Measurements from ENCODE around the gene EPHB2.

The EPHB2 gene

GRCh38 chr1:22803833-22804232 lies 93.2 kb downstream of the EPHB2 start:
- peaks cover 2% of the 10 kb centered on the region for H3K79me1 ChIP-seq (ENCODE audit: low read depth, low read length)
- no peak overlapping the region for H2BK15ac ChIP-seq (ENCODE audit: low read length)
- H2AFZ ChIP-seq (ENCODE audit: low read length) = no peak overlapping the region
- H2BK12ac ChIP-seq (ENCODE audit: low read length) = no peak overlapping the region
- no peak overlapping the region for H3K14ac ChIP-seq (ENCODE audit: low read length)
- no peak overlapping the region for H3K9ac ChIP-seq (ENCODE audit: low read depth, low read length, poor library complexity)
- no peak overlapping the region for H3K23ac ChIP-seq (ENCODE audit: low read depth, low read length, poor library complexity)
- WGBS, 2 donors (ENCODE audit: extremely low coverage in 2 of 2, insufficient read length in 2 of 2, insufficient replicate concordance in 1 of 2) = no CpG with 5 or more reads among the region's 5 CpGs
- H4K91ac ChIP-seq (ENCODE audit: low read depth, low read length, poor library complexity) = no peak overlapping the region
- H3K27me3 ChIP-seq (ENCODE audit: control insufficient read depth in 3 of 3, insufficient read depth in 3 of 3, low read depth in 1 of 3, low read length in 3 of 3) = peaks cover 0 to 8% (median 0%) of the 10 kb centered on the region in 3 experiments
- no peak overlapping the region for H4K8ac ChIP-seq (ENCODE audit: low read depth, low read length)
- DNase-seq (ENCODE audit: low spot score) = no peak
- H3K9me3 ChIP-seq (replicated peaks in 1 of 2; ENCODE audit: control insufficient read depth in 2 of 2, insufficient read depth in 1 of 2, low read depth in 1 of 2, low read length in 2 of 2) = peaks cover 0 to 2% of the 10 kb centered on the region in 2 donors
- H3K18ac ChIP-seq (ENCODE audit: low read length) = no peak overlapping the region
- H3K4ac ChIP-seq (ENCODE audit: low read length) = no peak overlapping the region
- H2BK5ac ChIP-seq (ENCODE audit: low read length) = no peak overlapping the region
- no peak overlapping the region for H2BK120ac ChIP-seq (ENCODE audit: low read depth, low read length)
- H2AK5ac ChIP-seq (ENCODE audit: low read depth, low read length) = no peak overlapping the region
- no peak overlapping the region for H3K27ac ChIP-seq (replicated peaks; ENCODE audit: low read length)
- no peak overlapping the region for H3K4me2 ChIP-seq (ENCODE audit: insufficient read depth, low read length, poor library complexity, severe bottlenecking)
- no peaks in the 10 kb centered on the region for H3K36me3 ChIP-seq (replicated peaks in 1 of 2; ENCODE audit: control insufficient read depth in 2 of 2, insufficient read depth in 2 of 2, low read length in 2 of 2)
- H3K4me3 ChIP-seq (ENCODE audit: low read length in 2 of 2) = no peak overlapping the region
- H3K4me1 ChIP-seq (ENCODE audit: control insufficient read depth in 2 of 2, insufficient read depth in 1 of 2, low read depth in 1 of 2, low read length in 2 of 2) = peaks cover 59 to 70% of the 10 kb centered on the region in 2 donors

DNA sequence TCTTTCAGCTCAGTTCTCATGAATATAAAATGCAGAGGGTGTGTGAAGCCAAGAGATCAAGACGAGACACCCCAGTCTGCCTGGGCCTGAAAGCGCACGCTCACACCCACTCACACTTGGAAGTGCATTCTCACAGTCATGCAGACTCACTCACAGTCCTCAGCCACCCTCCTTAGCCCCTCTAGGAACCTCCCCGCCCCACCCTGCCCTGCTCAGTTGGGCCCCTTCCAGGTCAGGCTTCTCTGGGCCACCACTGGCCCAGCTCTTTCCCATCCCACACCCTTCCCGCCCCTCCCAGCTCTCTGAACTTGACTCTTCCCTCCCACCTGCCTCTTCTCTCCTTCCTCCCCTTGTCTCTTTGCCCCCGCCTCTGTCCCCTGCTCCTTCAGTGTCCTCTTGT lies 93.8 kb downstream of the EPHB2 start:
- no peak overlapping the region for H3K4me2 ChIP-seq (ENCODE audit: insufficient read depth, low read length, poor library complexity, severe bottlenecking)
- no peak overlapping the region for H2BK120ac ChIP-seq (ENCODE audit: low read depth, low read length)
- no peak overlapping the region for H3K4me3 ChIP-seq (ENCODE audit: low read length in 2 of 2)
- H3K4me1 ChIP-seq (ENCODE audit: control insufficient read depth in 2 of 2, insufficient read depth in 1 of 2, low read depth in 1 of 2, low read length in 2 of 2) = peaks cover 60 to 65% of the 10 kb centered on the region in 2 donors
- H2BK5ac ChIP-seq (ENCODE audit: low read length) = no peak overlapping the region
- H2BK12ac ChIP-seq (ENCODE audit: low read length) = no peak overlapping the region
- no peak overlapping the region for H2BK15ac ChIP-seq (ENCODE audit: low read length)
- H3K4ac ChIP-seq (ENCODE audit: low read length) = no peak overlapping the region
- H3K36me3 ChIP-seq (replicated peaks in 1 of 2; ENCODE audit: control insufficient read depth in 2 of 2, insufficient read depth in 2 of 2, low read length in 2 of 2) = no peaks in the 10 kb centered on the region
- H3K9me3 ChIP-seq (replicated peaks in 1 of 2; ENCODE audit: control insufficient read depth in 2 of 2, insufficient read depth in 1 of 2, low read depth in 1 of 2, low read length in 2 of 2) = peaks cover 0 to 2% of the 10 kb centered on the region in 2 donors
- peak overlapping the region; percentile 30 for H3K18ac ChIP-seq (ENCODE audit: low read length)
- no peak overlapping the region for H3K27ac ChIP-seq (replicated peaks; ENCODE audit: low read length)
- no peak overlapping the region for H2AK5ac ChIP-seq (ENCODE audit: low read depth, low read length)
- no peak overlapping the region for H4K91ac ChIP-seq (ENCODE audit: low read depth, low read length, poor library complexity)
- no peak overlapping the region for H3K9ac ChIP-seq (ENCODE audit: low read depth, low read length, poor library complexity)
- peaks cover 2% of the 10 kb centered on the region for H3K79me1 ChIP-seq (ENCODE audit: low read depth, low read length)
- H3K23ac ChIP-seq (ENCODE audit: low read depth, low read length, poor library complexity) = no peak overlapping the region
- WGBS, 2 donors (ENCODE audit: extremely low coverage in 2 of 2, insufficient read length in 2 of 2, insufficient replicate concordance in 1 of 2) = no CpG with 5 or more reads among the region's 6 CpGs
- no peak for DNase-seq (ENCODE audit: low spot score)
- no peak overlapping the region for H2AFZ ChIP-seq (ENCODE audit: low read length)
- no peak overlapping the region for H3K14ac ChIP-seq (ENCODE audit: low read length)
- H4K8ac ChIP-seq (ENCODE audit: low read depth, low read length) = no peak overlapping the region
- peaks cover 0 to 8% (median 0%) of the 10 kb centered on the region in 3 experiments for H3K27me3 ChIP-seq (ENCODE audit: control insufficient read depth in 3 of 3, insufficient read depth in 3 of 3, low read depth in 1 of 3, low read length in 3 of 3)

GRCh38 chr1:22804969-22805671 lies 94.5 kb downstream of the EPHB2 start:
- Histone ChIP-seq H2BK120ac (ENCODE audit: low read depth, low read length) (no peak overlapping the region), H3K27me3 (ENCODE audit: control insufficient read depth in 3 of 3, insufficient read depth in 3 of 3, low read depth in 1 of 3, low read length in 3 of 3) (peaks cover 0 to 8% (median 0%) of the 10 kb centered on the region in 3 experiments), H3K27ac (replicated peaks; ENCODE audit: low read length) (no peak overlapping the region), H2BK12ac (ENCODE audit: low read length) (no peak overlapping the region), H4K91ac (ENCODE audit: low read depth, low read length, poor library complexity) (no peak overlapping the region), H3K9me3 (replicated peaks in 1 of 2; ENCODE audit: control insufficient read depth in 2 of 2, insufficient read depth in 1 of 2, low read depth in 1 of 2, low read length in 2 of 2) (no peaks in the 10 kb centered on the region), H3K4me1 (ENCODE audit: control insufficient read depth in 2 of 2, insufficient read depth in 1 of 2, low read depth in 1 of 2, low read length in 2 of 2) (peaks cover 53 to 58% of the 10 kb centered on the region in 2 donors), H3K14ac (ENCODE audit: low read length) (no peak overlapping the region), H2BK15ac (ENCODE audit: low read length) (no peak overlapping the region), H3K23ac (ENCODE audit: low read depth, low read length, poor library complexity) (no peak overlapping the region), H2BK5ac (ENCODE audit: low read length) (no peak overlapping the region), H4K8ac (ENCODE audit: low read depth, low read length) (no peak overlapping the region), H3K9ac (ENCODE audit: low read depth, low read length, poor library complexity) (no peak overlapping the region), H2AK5ac (ENCODE audit: low read depth, low read length) (peak overlapping the region; percentile 1), H3K4me2 (ENCODE audit: insufficient read depth, low read length, poor library complexity, severe bottlenecking) (no peak overlapping the region), H3K4me3 (ENCODE audit: low read length in 2 of 2) (no peak overlapping the region), H3K79me1 (ENCODE audit: low read depth, low read length) (peaks cover 2% of the 10 kb centered on the region), H3K36me3 (replicated peaks in 1 of 2; ENCODE audit: control insufficient read depth in 2 of 2, insufficient read depth in 2 of 2, low read length in 2 of 2) (no peaks in the 10 kb centered on the region), H2AFZ (ENCODE audit: low read length) (no peak overlapping the region), H3K18ac (ENCODE audit: low read length) (peak overlapping the region; percentile 44), H3K4ac (ENCODE audit: low read length) (no peak overlapping the region)
- no peak for DNase-seq (ENCODE audit: low spot score)
- WGBS, 2 donors (ENCODE audit: extremely low coverage in 2 of 2, insufficient read length in 2 of 2, insufficient replicate concordance in 1 of 2) = no CpG with 5 or more reads among the region's 7 CpGs

- Histone ChIP-seq H3K27ac (replicated peaks; ENCODE audit: low read length) (no peak overlapping the region), H3K18ac (ENCODE audit: low read length) (peak overlapping the region; percentile 0), H2BK120ac (ENCODE audit: low read depth, low read length) (no peak overlapping the region), H2AFZ (ENCODE audit: low read length) (no peak overlapping the region), H3K4me2 (ENCODE audit: insufficient read depth, low read length, poor library complexity, severe bottlenecking) (no peak overlapping the region), H4K91ac (ENCODE audit: low read depth, low read length, poor library complexity) (no peak overlapping the region), H4K8ac (ENCODE audit: low read depth, low read length) (no peak overlapping the region), H3K36me3 (replicated peaks in 1 of 2; ENCODE audit: control insufficient read depth in 2 of 2, insufficient read depth in 2 of 2, low read length in 2 of 2) (no peaks in the 10 kb centered on the region), H3K27me3 (ENCODE audit: control insufficient read depth in 3 of 3, insufficient read depth in 3 of 3, low read depth in 1 of 3, low read length in 3 of 3) (peaks cover 0 to 8% (median 0%) of the 10 kb centered on the region in 3 experiments), H3K9ac (ENCODE audit: low read depth, low read length, poor library complexity) (no peak overlapping the region), H3K14ac (ENCODE audit: low read length) (no peak overlapping the region), H3K79me1 (ENCODE audit: low read depth, low read length) (peaks cover 2% of the 10 kb centered on the region), H2BK15ac (ENCODE audit: low read length) (no peak overlapping the region), H3K4me1 (ENCODE audit: control insufficient read depth in 2 of 2, insufficient read depth in 1 of 2, low read depth in 1 of 2, low read length in 2 of 2) (peaks cover 48 to 53% of the 10 kb centered on the region in 2 donors), H2BK5ac (ENCODE audit: low read length) (no peak overlapping the region), H2AK5ac (ENCODE audit: low read depth, low read length) (no peak overlapping the region), H3K23ac (ENCODE audit: low read depth, low read length, poor library complexity) (no peak overlapping the region), H3K9me3 (replicated peaks in 1 of 2; ENCODE audit: control insufficient read depth in 2 of 2, insufficient read depth in 1 of 2, low read depth in 1 of 2, low read length in 2 of 2) (no peaks in the 10 kb centered on the region), H2BK12ac (ENCODE audit: low read length) (no peak overlapping the region), H3K4me3 (ENCODE audit: low read length in 2 of 2) (no peak overlapping the region), H3K4ac (ENCODE audit: low read length) (no peak overlapping the region)
- DNase-seq (ENCODE audit: low spot score) = no peak
- no CpG with 5 or more reads among the region's 4 CpGs for WGBS, 2 donors (ENCODE audit: extremely low coverage in 2 of 2, insufficient read length in 2 of 2, insufficient replicate concordance in 1 of 2)
Observed at GRCh38 chr1:22805672-22806038, 95.0 kb downstream of the EPHB2 start.

All from neuronal stem cell (in vitro differentiated cells).